NT2/D1 (cell line): ENCODE measurements around the gene REV3L.

Experiments
- DNase-seq: peaks from one replicate; pipeline ENCODE4 v3.0.0-alpha.2; 2011; ENCODE audit warnings: low read depth, low spot score
- H3K27me3 ChIP-seq: 2 replicates; pipeline ENCODE4 v1.6.0; 2011; ENCODE audit warnings: mild to moderate bottlenecking; ENCODE audit not compliant: insufficient read length, insufficient read depth
- H3K36me3 ChIP-seq: 2 replicates; pipeline ENCODE4 v1.6.1; 2011; ENCODE audit warnings: mild to moderate bottlenecking, low read length, mixed read lengths; ENCODE audit not compliant: insufficient read depth, insufficient read length
- H3K4me1 ChIP-seq: 2 replicates; pipeline ENCODE4 v1.5.1; 2011; ENCODE audit not compliant: insufficient read depth, insufficient read length
- H3K4me3 ChIP-seq: 2 replicates; pipeline ENCODE4 v1.5.1; 2011; ENCODE audit warnings: low read depth; ENCODE audit not compliant: insufficient read length
- H3K9ac ChIP-seq: 2 replicates; pipeline ENCODE4 v1.6.0; 2011; ENCODE audit warnings: low read depth; ENCODE audit not compliant: insufficient read length
- H3K9me3 ChIP-seq: 2 replicates; pipeline ENCODE4 v1.5.1; 2011; ENCODE audit warnings: mild to moderate bottlenecking, low read length; ENCODE audit not compliant: insufficient read depth
- SUZ12 ChIP-seq: IDR thresholded peaks from 2 replicates; pipeline ENCODE4 v1.6.1; 2011; ENCODE audit not compliant: insufficient read length, insufficient read depth; ENCODE audit errors: extremely low read depth
- YY1 ChIP-seq: IDR thresholded peaks from 2 replicates; pipeline ENCODE4 v1.6.1; 2011; ENCODE audit not compliant: insufficient read length, insufficient read depth
- ZNF274 ChIP-seq: IDR thresholded peaks from 2 replicates; pipeline ENCODE4 v1.6.1; 2011; ENCODE audit warnings: mild to moderate bottlenecking, low read depth, low read length

The REV3L gene

GRCh38 chr6:111361648-111362047 lies 121.4 kb downstream of the REV3L start:
- no peak overlapping the region for H3K4me3 ChIP-seq
- TF ChIP-seq ZNF274 (no peak), YY1 (no peak)
- H3K9ac ChIP-seq = no peak overlapping the region
- H3K36me3 ChIP-seq = peaks cover 15% of the 10 kb centered on the region
- H3K4me1 ChIP-seq = no peaks in the 10 kb centered on the region
- peak; percentile 16 for DNase-seq
- no peaks in the 10 kb centered on the region for H3K9me3 ChIP-seq
- H3K27me3 ChIP-seq = no peaks in the 10 kb centered on the region

GRCh38 chr6:111358454-111358853 lies 124.6 kb downstream of the REV3L start:
- no peak for DNase-seq
- Histone ChIP-seq H3K4me3 (no peak overlapping the region), H3K36me3 (peaks cover 27% of the 10 kb centered on the region), H3K4me1 (no peaks in the 10 kb centered on the region), H3K9me3 (no peaks in the 10 kb centered on the region), H3K9ac (no peak overlapping the region), H3K27me3 (no peaks in the 10 kb centered on the region)
- TF ChIP-seq YY1 (no peak), ZNF274 (no peak), SUZ12 (no peak)

- Histone ChIP-seq H3K27me3 (no peaks in the 10 kb centered on the region), H3K4me3 (no peak overlapping the region), H3K4me1 (no peaks in the 10 kb centered on the region), H3K9me3 (no peaks in the 10 kb centered on the region), H3K36me3 (peaks cover 24% of the 10 kb centered on the region), H3K9ac (no peak overlapping the region)
- no peak for DNase-seq
- TF ChIP-seq SUZ12 (no peak), YY1 (no peak), ZNF274 (no peak)
Measured at GRCh38 chr6:111357705-111358104, 125.3 kb downstream of the REV3L start.

DNA sequence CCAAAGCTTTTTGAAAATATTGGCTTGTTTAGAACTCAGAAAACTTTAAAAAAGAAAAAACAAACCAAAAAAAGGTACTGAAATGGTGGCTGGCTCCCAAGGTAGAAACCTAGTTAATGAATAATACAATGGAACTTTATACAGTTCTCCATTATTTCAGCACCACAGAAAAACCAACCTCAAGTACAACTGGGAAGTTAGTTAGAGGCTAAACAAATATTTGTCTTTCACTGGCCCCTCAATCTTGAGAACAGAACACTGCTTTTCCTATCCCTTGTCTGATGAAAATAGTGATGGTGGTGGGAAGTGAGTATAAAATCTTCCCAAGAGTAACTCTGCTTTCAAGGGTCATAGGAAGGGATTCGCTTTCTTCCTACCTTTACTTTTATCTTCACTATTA lies 126.5 kb downstream of the REV3L start:
- H3K4me3 ChIP-seq = no peak overlapping the region
- peaks cover 24% of the 10 kb centered on the region for H3K36me3 ChIP-seq
- no peak overlapping the region for H3K9ac ChIP-seq
- no peak for DNase-seq
- no peaks in the 10 kb centered on the region for H3K4me1 ChIP-seq
- no peaks in the 10 kb centered on the region for H3K9me3 ChIP-seq
- no peaks in the 10 kb centered on the region for H3K27me3 ChIP-seq
- TF ChIP-seq ZNF274 = no peak
- no peak for TF ChIP-seq SUZ12
- TF ChIP-seq YY1 = no peak

- H3K4me3 ChIP-seq = no peak overlapping the region
- no peaks in the 10 kb centered on the region for H3K4me1 ChIP-seq
- H3K9ac ChIP-seq = no peak overlapping the region
- H3K27me3 ChIP-seq = no peaks in the 10 kb centered on the region
- peaks cover 24% of the 10 kb centered on the region for H3K36me3 ChIP-seq
- TF ChIP-seq YY1 = no peak
- no peaks in the 10 kb centered on the region for H3K9me3 ChIP-seq
- DNase-seq = no peak
Measured at GRCh38 chr6:111354758-111355555, 128.1 kb downstream of the REV3L start.

DNA sequence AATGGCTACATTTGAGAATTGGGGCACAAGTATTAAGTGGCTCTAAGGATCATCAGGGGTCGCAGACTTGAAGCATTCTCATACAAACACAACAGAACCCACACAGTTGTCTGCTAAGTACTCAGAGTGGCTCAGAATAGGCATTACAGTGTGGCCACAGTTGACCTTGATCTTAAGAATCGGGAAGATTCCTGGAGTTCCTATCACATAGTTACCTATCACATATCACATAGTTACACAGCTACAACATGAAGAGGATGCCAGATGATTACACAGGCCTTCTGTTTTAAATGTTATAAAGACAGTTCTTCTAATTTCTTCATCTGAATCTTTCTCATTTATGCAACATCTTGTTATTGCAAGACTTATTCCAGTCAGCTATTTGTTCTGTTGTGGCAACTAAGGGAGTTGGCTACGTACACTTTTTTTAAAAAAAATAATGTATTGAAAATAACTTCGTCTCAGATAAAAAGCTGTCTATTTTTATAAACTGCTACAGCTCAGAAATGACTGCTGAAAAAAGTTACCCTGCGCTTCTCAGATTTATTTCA lies 129.0 kb downstream of the REV3L start:
- Histone ChIP-seq H3K4me1 (no peaks in the 10 kb centered on the region), H3K9me3 (no peaks in the 10 kb centered on the region), H3K27me3 (no peaks in the 10 kb centered on the region), H3K4me3 (no peak overlapping the region), H3K9ac (no peak overlapping the region), H3K36me3 (peaks cover 28% of the 10 kb centered on the region)
- no peak for TF ChIP-seq ZNF274
- no peak for TF ChIP-seq YY1
- TF ChIP-seq SUZ12 = no peak
- no peak for DNase-seq

GRCh38 chr6:111347589-111347988 lies 135.4 kb downstream of the REV3L start:
- no peak for DNase-seq
- Histone ChIP-seq H3K27me3 (no peaks in the 10 kb centered on the region), H3K9ac (no peak overlapping the region), H3K9me3 (no peaks in the 10 kb centered on the region), H3K4me1 (no peaks in the 10 kb centered on the region), H3K36me3 (peaks cover 13% of the 10 kb centered on the region), H3K4me3 (no peak overlapping the region)
- TF ChIP-seq YY1 (no peak), SUZ12 (no peak), ZNF274 (no peak)
